ENCODE measurements around the gene INPP5F. TPM values are rescaled to one million over a fixed set of nuclear protein-coding genes. Genes with fewer than 3 reads are reported as not detected.

The INPP5F gene
- total and polyA plus RNA-seq, 8 donors = 4.6 to 25.7 (median 16.4) TPM

GRCh38 chr10:119747940-119748339 lies 22.1 kb downstream of the INPP5F start:
- no peak for TF ChIP-seq POLR2AphosphoS5 (IDR thresholded peaks at IDR 0.05)
- TF ChIP-seq CTCF (IDR thresholded peaks at IDR 0.05) = no peak
- no peak for TF ChIP-seq EP300 (IDR thresholded peaks at IDR 0.05)
- TF ChIP-seq POLR2A (IDR thresholded peaks at IDR 0.05) = no peak
- intact Hi-C loops (cut with DNase I; ENCODE audit: low total_unique reads) = loop anchor here (10.0 kb wide), 1 partner anchor 117 kb away; no protein-coding TSS in a partner anchor
- WGBS, 5 donors = 93 to 99% (median 98%) methylated on average over 10 to 12 of the region's 12 CpGs

GRCh38 chr10:119748871-119749270 lies 23.0 kb downstream of the INPP5F start:
- Histone ChIP-seq H3K36me3 (no peaks in the 10 kb centered on the region), H3K4me3 (no peak overlapping the region), H3K4me1 (peaks cover 0 to 22% (median 7%) of the 10 kb centered on the region in 4 donors), H3K27ac (no peak overlapping the region), H3K9me3 (no peaks in the 10 kb centered on the region), H3K27me3 (no peaks in the 10 kb centered on the region)
- intact Hi-C loops (cut with DNase I; ENCODE audit: low total_unique reads) = loop anchor here (10.0 kb wide), 1 partner anchor 116 kb away; no protein-coding TSS in a partner anchor
- TF ChIP-seq POLR2A (IDR thresholded peaks at IDR 0.05) = no peak
- TF ChIP-seq CTCF (IDR thresholded peaks at IDR 0.05) = no peak
- TF ChIP-seq POLR2AphosphoS5 (IDR thresholded peaks at IDR 0.05) = no peak
- TF ChIP-seq EP300 (IDR thresholded peaks at IDR 0.05) = no peak
- WGBS, 5 donors = 80 to 95% (median 85%) methylated on average over 11 to 12 of the region's 12 CpGs
- no peak for DNase-seq

More at GRCh38 chr10:119747940-119748339, 22.1 kb downstream of the INPP5F start:
- DNase-seq = no peak
- no peak overlapping the region for H3K27ac ChIP-seq
- no peak overlapping the region for H3K4me3 ChIP-seq
- H3K27me3 ChIP-seq = no peaks in the 10 kb centered on the region
- H3K9me3 ChIP-seq = no peaks in the 10 kb centered on the region
- H3K36me3 ChIP-seq = no peaks in the 10 kb centered on the region
- H3K4me1 ChIP-seq = peaks cover 4 to 22% (median 12%) of the 10 kb centered on the region in 4 donors

GRCh38 chr10:119749455-119749854 lies 23.6 kb downstream of the INPP5F start:
- no peak for TF ChIP-seq CTCF (IDR thresholded peaks at IDR 0.05)
- no peak for TF ChIP-seq EP300 (IDR thresholded peaks at IDR 0.05)
- TF ChIP-seq POLR2AphosphoS5 (IDR thresholded peaks at IDR 0.05) = no peak
- no peak for TF ChIP-seq POLR2A (IDR thresholded peaks at IDR 0.05)
- intact Hi-C loops (cut with DNase I; ENCODE audit: low total_unique reads) = loop anchor here (10.0 kb wide), 1 partner anchor 115 kb away; no protein-coding TSS in a partner anchor
- no peak overlapping the region for H3K27ac ChIP-seq
- H3K36me3 ChIP-seq = no peaks in the 10 kb centered on the region
- H3K9me3 ChIP-seq = no peaks in the 10 kb centered on the region
- WGBS, 5 donors = 93 to 95% (median 94%) methylated on average over 7 of the region's 7 CpGs
- no peak for DNase-seq
- no peak overlapping the region for H3K4me3 ChIP-seq
- H3K4me1 ChIP-seq = peaks cover 0 to 28% (median 10%) of the 10 kb centered on the region in 4 donors
- H3K27me3 ChIP-seq = no peaks in the 10 kb centered on the region

GRCh38 chr10:119750391-119751230 lies 24.8 kb downstream of the INPP5F start:
- WGBS, 5 donors = 23 to 36% (median 32%) methylated on average over 9 of the region's 9 CpGs
- DNase-seq = peak; percentile 73 to 91
- peak in 1 of 3 donors; percentile 66 for TF ChIP-seq POLR2AphosphoS5 (IDR thresholded peaks at IDR 0.05)
- TF ChIP-seq EP300 (IDR thresholded peaks at IDR 0.05) = no peak
- no peak for TF ChIP-seq POLR2A (IDR thresholded peaks at IDR 0.05)
- peak in 5 of 7 experiments; percentile 79 to 89 (median 83) for TF ChIP-seq CTCF (IDR thresholded peaks at IDR 0.05)
- peaks cover 0 to 38% (median 10%) of the 10 kb centered on the region in 4 donors for H3K4me1 ChIP-seq
- H3K27ac ChIP-seq = no peak overlapping the region
- H3K27me3 ChIP-seq = no peaks in the 10 kb centered on the region
- no peaks in the 10 kb centered on the region for H3K36me3 ChIP-seq
- intact Hi-C loops (cut with DNase I; ENCODE audit: low total_unique reads) = no loop called here
- no peak overlapping the region for H3K4me3 ChIP-seq
- no peaks in the 10 kb centered on the region for H3K9me3 ChIP-seq

All from stomach (tissue), 9 donors.